Measurements from ENCODE around the gene WDR12. TPM values are rescaled to one million over a fixed set of nuclear protein-coding genes. Genes with fewer than 3 reads are reported as not detected.

Gene WDR12
- total RNA-seq, 1 donor from 2014 or later = 58.6 TPM

GRCh38 chr2:202831242-202832220 lies 79.9 kb downstream of the WDR12 start:
- H3K4me1 Mint-ChIP-seq = peaks cover 8% of the 10 kb centered on the region
- no peak overlapping the region for H3K4me3 Mint-ChIP-seq
- H3K27me3 Mint-ChIP-seq (ENCODE audit: low read depth) = no peaks in the 10 kb centered on the region
- H3K36me3 Mint-ChIP-seq = no peaks in the 10 kb centered on the region
- no peak for TF ChIP-seq CTCF (IDR thresholded peaks at IDR 0.05; ENCODE audit: unreplicated experiment)
- DNase-seq (ENCODE audit: low spot score in 2 of 2, unreplicated experiment in 2 of 2) = no peak
- peaks cover 3% of the 10 kb centered on the region for H3K9me3 Mint-ChIP-seq
- H3K27ac Mint-ChIP-seq = no peak overlapping the region

- Mint-ChIP-seq H3K27ac (no peak overlapping the region), H3K9me3 (no peaks in the 10 kb centered on the region), H3K36me3 (no peaks in the 10 kb centered on the region), H3K27me3 (ENCODE audit: low read depth) (no peaks in the 10 kb centered on the region), H3K4me1 (peaks cover 12% of the 10 kb centered on the region), H3K4me3 (no peak overlapping the region)
- TF ChIP-seq CTCF (IDR thresholded peaks at IDR 0.05; ENCODE audit: unreplicated experiment) = no peak
- no peak for DNase-seq (ENCODE audit: low spot score in 2 of 2, unreplicated experiment in 2 of 2)
These were observed 86.6 kb downstream of the WDR12 start for GRCh38 chr2:202824901-202825300.

Other genes with a start within 250 kb of the WDR12 start
- gene ICA1L, start 39.9 kb downstream of the WDR12 start, total RNA-seq = 9.9 to 13.4 TPM (median 11.8 TPM) in 3 replicates
- 13.7 to 17.0 TPM (median 16.8 TPM) in 3 replicates for gene CARF, start 602 bp upstream of the WDR12 start, total RNA-seq
- 30.6 to 36.6 TPM (median 33.0 TPM) in 3 replicates for gene NBEAL1, start 103.2 kb upstream of the WDR12 start, total RNA-seq

Data from mesothelial cell of epicardium (in vitro differentiated cells).